Skin epidermis (tissue), 12 donors: ENCODE measurements around the gene RIC8B.

Experiments
- H3K27ac ChIP-seq, 21 experiments: fragments of 200-600 bp; sonication (generic) in 11 of 21; one replicate each; pipeline ENCODE4 v1.5.0; 2020; ENCODE audit warnings: mild to moderate bottlenecking in 3 of 21, inconsistent platforms in 2 of 21, moderate library complexity in 2 of 21
- H3K4me3 ChIP-seq, 7 experiments: fragments of 200-600 bp; sonication (generic) in 2 of 7; one replicate each; pipeline ENCODE4 v1.5.0; 2020; ENCODE audit warnings: inconsistent platforms in 2 of 7, mild to moderate bottlenecking in 2 of 7, moderate library complexity in 1 of 7

Gene RIC8B

DNA sequence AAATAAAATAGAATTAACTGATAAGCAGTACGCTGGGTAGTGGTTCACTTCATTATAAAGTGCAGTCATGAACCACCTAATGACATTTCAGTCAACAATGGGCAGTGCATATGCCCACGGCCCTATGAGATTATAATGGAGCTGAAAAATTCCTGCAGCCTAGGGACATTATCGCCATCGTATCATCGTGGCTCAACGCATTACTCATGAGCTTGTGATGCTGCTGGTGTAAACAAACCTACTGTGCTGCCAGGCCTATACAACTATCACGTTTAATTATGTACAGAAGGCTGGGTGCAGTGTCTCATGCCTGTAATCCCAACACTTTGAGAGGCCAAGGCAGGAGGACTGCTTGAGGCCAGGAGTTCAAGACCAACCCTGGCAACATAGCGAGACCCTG is 119.0 kb downstream of the RIC8B start:
- no peak overlapping the region for H3K4me3 ChIP-seq
- no peak overlapping the region for H3K27ac ChIP-seq

DNA sequence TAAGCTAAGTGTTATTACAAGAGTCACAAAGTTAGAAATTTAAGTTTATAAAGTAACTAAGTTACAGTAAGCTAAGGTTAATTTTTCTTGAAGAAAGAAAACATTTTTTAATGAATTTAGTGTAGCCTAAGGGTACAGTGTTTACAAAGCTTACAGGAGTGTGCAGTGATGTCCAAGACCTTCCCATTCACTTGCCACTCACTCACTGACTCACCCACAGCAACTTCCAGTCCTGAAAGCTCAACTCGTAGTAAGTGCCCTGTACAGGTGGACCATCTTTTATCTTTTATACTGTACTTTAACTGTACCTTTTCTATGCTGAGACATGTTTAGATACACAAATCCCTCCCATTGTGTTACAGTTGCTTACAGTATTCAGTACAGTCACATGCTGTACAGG is 120.3 kb downstream of the RIC8B start:
- Histone ChIP-seq H3K27ac (no peak overlapping the region), H3K4me3 (no peak overlapping the region)

DNA sequence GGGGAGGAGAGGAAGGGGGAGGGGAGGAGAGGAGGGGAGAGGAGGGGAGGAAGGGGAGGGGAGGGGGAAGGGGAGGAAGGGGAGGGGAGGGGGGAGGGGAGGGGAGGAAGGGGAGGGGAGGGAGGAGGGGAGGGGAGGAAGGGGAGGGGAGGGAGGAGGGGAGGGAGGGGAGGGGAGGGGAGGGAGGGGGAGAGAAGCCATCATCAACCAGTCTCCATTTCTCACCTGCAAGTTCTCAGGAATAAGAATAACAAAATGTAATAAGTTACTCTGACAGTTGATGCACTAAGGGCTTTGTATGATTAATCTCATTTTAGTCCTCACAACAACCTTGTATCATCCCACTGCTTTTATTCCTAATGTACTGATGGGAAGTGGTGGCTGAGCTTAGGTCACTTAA is 122.1 kb downstream of the RIC8B start:
- no peak overlapping the region for H3K27ac ChIP-seq
- no peak overlapping the region for H3K4me3 ChIP-seq

- Histone ChIP-seq H3K4me3 (no peak overlapping the region), H3K27ac (no peak overlapping the region)
These were observed 122.6 kb downstream of the RIC8B start for GRCh38 chr12:106897082-106897481.

DNA sequence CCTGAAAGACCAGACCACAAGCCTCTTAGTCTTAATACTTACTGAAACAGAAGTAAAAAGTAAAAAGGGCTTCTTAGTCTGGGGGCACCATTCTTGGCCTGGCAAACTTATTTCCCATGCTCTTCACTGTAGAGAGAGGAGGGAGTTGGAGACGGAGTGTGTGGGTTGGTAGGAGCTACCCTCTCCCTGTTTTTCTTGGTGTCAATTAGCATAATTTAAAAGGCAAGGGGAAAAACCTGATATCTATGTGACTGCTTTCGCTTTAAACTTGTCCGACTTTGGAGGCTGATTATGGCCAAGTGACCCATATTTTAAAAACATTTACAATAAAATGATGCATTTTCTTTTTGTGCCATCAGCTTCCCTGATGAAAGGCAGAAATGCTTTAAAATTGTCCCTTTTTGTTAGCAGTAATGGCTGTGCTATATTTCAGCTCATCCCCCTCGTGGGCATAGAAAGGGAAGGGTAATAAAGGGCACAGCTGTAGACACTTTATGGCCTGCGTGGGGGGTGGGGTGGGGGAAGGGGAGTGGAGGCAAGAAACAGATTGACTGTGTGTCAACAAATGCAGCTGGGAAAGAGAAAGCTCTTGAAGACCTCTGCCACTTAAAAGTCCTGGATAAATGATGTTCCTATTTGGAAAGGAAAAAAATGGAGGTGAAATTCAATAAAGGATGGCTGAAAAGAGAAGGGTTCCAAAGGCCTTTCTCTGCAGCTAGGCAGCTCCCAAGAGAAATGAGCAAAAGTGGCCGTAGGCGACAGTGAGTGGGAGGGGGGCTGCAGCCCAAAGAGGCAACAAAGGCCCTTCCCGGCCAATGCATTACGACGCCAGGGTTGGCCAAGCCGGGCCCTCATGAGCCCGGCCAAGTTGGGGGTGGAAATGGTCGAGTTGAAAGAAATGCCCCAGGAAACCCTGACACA is 123.8 kb downstream of the RIC8B start:
- H3K4me3 ChIP-seq, result no peak overlapping the region
- no peak overlapping the region for H3K27ac ChIP-seq

DNA sequence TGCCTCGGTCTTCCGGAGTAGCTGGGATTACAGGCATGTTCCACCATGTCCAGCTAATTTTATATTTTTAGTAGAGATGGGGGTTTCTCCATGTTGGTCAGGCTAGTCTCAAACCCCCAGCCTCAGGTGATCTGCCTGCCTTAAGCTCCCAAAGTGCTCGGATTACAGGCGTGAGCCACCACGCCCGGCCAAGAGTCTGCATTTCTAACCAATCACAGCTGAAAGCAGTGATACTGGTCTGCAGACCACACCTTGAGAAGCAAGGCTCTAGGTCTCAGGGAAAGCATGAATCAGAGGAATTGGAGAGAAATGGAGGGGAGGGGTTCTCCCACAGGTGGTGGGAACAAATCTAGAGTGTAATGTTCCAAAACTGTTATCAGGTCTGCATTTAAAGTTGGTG is 126.1 kb downstream of the RIC8B start:
- H3K27ac ChIP-seq, result no peak overlapping the region
- H3K4me3 ChIP-seq, result no peak overlapping the region

DNA sequence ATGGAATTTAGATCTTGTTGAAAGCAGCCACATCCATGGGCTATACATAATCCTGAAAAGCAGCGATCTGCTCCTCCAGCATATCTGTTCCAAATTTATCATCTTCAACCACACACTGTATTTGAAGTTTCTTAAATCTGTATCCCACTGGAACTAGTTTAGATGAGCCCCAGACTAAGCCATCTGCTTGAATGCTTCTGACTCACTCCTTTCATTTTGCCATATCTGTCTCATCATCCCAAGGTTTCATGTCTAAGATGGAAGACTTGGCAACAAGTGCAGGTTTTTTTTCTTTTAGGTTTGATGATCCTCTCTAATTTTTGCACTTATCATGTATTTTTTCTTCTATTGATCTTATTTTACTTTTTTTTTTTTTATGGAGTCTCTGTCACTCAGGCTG is 126.8 kb downstream of the RIC8B start:
- no peak overlapping the region for H3K4me3 ChIP-seq
- H3K27ac ChIP-seq, result no peak overlapping the region

DNA sequence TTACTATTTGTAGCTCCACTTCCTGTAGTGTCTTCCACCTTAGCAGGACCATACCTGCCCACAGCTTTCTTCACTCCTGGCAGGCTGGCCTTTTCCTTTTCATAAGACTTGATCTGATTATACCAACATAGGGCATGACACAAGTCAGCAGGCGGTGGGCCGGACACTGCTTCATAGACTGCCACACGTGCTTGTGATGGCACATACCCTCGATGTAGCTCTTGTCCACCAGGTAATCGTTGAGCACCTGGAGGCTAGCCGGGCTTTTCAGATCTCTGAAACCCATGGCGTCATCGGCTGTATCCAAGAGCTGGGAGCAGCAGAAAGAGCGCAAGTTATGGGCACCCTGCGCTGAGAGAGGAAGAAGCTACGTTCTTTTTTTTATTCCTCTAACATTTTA is 127.6 kb downstream of the RIC8B start:
- Histone ChIP-seq H3K27ac (no peak overlapping the region), H3K4me3 (no peak overlapping the region)

- peak overlapping the region; percentile 5 to 36 (median 11) for H3K4me3 ChIP-seq
- no peak overlapping the region for H3K27ac ChIP-seq
These were observed 128.9 kb downstream of the RIC8B start for GRCh38 chr12:106903241-106903945.

GRCh38 chr12:106906715-106907114 is 132.2 kb downstream of the RIC8B start:
- H3K4me3 ChIP-seq, result no peak overlapping the region
- no peak overlapping the region for H3K27ac ChIP-seq

- no peak overlapping the region for H3K27ac ChIP-seq
- no peak overlapping the region for H3K4me3 ChIP-seq
These were observed 132.9 kb downstream of the RIC8B start for GRCh38 chr12:106907411-106907810.

- Histone ChIP-seq H3K4me3 (no peak overlapping the region), H3K27ac (no peak overlapping the region)
These were observed 133.4 kb downstream of the RIC8B start for GRCh38 chr12:106907846-106908245.

- Histone ChIP-seq H3K4me3 (no peak overlapping the region), H3K27ac (no peak overlapping the region)
These were observed 134.1 kb downstream of the RIC8B start for GRCh38 chr12:106908561-106908960.

DNA sequence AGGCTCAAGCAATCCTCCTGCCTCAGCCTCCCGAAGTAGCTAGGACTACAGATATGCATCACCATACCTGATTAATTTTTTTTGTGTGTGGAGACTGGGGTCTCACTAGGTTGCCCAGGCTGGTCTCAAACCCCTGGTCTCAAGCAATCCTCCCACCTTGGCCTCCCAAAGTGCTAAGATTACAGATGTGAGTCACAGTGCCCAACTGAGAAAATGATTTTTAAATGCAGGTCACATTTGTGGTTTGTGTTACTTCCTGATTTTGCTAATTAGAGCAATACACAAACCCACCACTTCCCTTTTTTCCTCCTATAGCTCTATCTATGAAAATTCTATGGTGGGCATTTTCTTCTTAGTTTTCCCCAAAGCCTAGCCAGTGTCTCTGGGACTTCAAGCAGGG is 135.7 kb downstream of the RIC8B start:
- H3K27ac ChIP-seq, result no peak overlapping the region

DNA sequence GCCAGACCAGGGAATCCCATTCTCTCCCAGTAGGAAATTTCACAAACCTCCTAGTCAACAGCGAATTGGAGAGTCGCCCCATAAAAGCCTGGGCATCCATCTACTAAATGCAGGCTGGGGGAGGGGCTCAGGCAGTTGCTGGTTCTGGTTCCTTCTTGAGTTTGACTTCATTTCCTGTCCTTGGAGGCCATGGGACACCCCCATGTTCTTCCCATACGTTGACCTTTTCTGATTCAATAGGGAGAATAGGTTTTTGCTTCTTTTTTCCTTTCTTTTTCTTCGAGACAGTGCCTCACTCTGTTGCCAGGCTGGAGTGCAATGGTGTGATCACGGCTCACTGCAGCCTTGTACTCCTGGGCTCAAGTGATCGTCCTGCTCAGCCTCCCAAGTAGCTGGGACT is 137.1 kb downstream of the RIC8B start:
- Histone ChIP-seq H3K27ac (no peak overlapping the region), H3K4me3 (no peak overlapping the region)

More for the DNA sequence above, 135.7 kb downstream of the RIC8B start:
- H3K4me3 ChIP-seq, result no peak overlapping the region

- Histone ChIP-seq H3K4me3 (no peak overlapping the region), H3K27ac (no peak overlapping the region)
These were observed 139.0 kb downstream of the RIC8B start for GRCh38 chr12:106913456-106913855.

DNA sequence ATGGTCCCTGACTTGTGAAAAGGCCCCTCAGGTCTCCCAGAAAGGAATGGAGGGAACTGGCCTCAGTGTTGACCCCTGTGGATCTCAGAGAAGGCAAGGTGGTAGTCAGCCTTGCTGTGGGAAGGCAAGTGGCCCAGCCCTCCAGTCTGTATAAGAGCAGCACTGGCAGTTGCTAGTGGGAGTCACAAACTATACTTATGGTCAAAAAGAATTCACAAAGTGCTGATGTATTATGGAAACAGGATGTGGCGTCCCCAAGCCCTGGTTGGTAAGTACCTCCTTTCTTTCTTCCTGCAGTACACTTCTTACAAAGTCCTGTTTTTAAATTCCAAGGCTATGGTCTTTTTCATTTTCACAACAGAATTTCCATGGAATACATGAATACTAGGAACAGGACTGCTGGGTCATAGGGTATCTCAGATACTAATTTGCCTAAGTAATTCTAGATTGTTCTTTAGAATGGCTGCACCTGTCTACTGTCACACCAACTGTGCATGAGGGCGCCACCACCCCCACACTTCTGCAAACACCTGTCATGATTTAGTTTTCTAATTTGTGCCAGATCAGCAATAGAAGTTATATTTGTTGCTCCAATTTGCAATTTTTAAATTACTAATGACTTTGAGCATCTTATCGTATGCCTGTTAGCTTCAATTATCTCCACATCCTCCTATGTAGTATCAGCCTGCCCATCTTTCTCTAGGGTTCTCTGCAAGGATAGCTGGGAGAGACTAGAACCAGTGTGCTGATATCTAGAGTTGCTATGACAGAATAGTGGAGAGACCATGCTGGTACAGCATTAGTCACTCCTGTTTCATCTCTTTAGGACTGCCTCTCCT is 140.5 kb downstream of the RIC8B start:
- Histone ChIP-seq H3K4me3 (no peak overlapping the region), H3K27ac (peak overlapping the region in 1 of 21 experiments; percentile 39)

DNA sequence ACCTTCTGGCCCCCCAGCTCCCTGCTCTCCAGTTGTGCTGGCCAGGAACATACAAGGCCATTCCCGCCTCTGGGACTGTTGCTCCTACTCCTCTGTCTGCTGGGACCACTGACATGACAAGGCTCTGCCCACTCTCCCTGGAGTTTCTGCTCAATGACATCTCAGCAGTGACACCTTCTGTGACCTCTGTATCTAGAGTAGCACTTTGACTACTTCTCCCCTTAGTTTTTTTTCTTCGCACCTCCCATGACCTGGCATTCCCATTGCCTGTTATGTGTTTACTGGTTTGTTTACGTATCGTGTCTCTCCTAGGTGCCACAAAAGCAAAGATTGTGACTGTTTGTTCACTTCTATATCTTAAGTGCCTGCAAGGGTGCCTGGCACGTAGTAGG is 141.1 kb downstream of the RIC8B start:
- Histone ChIP-seq H3K27ac (no peak overlapping the region), H3K4me3 (no peak overlapping the region)

GRCh38 chr12:106917503-106917902 is 143.0 kb downstream of the RIC8B start:
- Histone ChIP-seq H3K4me3 (no peak overlapping the region), H3K27ac (no peak overlapping the region)

DNA sequence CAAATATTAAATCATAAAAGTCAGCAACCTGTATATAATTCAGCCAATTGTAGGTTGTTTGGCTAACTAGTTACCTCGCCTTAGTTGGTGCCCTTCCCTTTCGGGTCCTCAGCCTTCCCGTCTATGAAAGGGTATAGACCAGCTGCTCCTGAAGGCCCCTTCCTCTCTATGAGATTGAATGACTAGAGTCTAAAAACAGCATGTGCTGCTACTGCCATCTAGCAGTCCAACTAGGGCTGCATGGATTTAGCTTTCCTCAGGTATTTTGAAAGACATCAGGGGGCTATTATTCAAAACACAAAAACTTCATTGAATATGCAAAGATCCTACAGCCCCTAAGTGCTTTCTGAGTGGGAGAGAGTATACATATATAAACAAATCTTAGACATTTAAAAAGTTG is 144.3 kb downstream of the RIC8B start:
- no peak overlapping the region for H3K4me3 ChIP-seq

More for the DNA sequence above, 144.3 kb downstream of the RIC8B start:
- no peak overlapping the region for H3K27ac ChIP-seq
